ENCODE results near the gene TBX21.

Gene TBX21

DNA sequence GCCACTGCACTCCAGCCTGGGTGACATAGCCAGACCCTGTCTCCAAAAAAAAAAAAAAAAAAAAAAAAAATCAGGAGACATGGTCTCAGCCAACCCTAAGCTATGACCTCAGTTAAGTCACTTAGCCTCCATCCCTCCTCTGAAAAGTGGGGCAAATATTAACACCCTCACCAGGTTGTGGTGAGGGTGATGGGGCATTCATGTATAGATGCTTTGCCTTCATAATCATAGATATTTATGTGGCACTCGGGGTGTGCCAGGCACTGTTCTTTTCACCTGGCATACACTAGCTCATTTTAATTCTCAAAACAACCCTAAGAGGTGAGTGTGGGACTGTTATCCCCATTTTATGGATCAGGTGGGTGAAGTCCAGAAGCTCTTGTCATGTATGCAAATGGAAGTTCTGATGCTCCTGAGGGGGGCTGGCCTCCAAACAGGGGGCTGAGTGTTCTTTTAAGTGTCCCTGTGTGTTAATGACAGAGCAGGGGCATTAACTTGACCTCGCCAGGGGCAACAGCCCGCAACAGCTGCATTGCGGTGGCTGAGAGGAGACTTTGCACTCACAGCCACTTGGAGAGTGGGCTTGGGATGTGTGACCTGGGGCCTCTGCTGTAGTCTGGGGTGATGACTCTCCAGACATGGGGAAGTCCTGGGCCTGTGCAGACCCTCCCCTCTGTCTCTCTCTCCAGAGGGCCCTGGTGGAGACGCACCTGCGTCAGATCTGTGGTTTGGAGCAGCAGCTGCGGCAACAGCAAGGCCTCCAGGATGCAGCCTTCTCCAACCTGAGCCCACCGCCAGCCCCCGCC, 34.9 kb upstream of the TBX21 start:
- no peak for DNase-seq (ENCODE audit: low read depth in 2 of 2)

DNA sequence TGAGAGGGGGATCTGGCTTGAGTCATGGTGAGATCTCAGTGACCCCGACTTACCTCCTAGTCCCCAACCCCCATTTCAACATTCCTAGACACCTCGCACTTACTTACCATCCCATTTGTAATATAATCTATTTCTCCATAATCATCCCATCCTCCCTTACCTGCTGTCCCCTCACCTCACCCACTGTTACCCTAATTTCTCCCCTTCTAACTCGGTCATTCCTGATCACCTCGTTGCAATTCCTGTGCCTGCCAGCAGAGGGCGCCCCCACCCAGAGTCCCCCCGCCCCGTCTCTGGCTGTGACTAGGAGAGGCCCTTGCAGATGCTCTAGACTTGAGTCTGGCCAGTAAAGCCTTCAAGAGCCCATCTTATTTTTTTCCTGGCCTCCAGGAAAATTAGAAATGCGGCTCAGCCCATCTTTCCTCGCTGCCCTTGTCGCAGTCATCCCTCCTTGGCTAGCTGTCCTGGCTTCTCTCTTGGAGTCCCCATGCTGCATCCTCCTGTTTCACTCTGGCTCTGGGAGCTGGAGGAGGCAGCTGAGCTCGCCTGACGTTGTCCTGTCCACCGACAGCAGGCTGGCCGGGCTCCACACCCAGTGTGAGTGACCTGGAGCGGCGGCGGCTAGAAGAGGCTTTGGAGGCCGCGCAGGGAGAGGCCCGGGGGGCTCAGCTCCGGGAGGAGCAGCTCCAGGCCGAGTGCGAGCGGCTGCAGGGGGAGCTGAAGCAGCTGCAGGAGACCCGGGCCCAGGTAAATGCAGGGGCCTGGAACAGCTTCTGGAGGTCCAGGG, 34.1 kb upstream of the TBX21 start:
- DNase-seq (ENCODE audit: low read depth in 2 of 2) = peak; percentile 74 to 91

DNA sequence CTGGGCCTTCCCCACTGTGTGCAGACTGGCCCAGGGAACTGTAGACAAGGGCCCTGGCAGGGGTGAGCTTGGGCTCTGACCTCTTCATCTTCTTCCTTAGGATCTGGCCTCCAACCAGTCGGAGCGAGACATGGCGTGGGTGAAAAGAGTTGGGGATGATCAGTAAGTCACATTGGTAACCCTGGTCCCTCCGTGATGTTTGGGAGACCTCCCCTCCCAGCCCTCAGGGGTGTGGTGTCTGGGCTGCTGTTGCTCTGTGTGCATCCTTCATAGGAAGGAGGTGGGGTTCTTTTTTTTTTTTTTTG, 33.5 kb upstream of the TBX21 start:
- no peak for DNase-seq (ENCODE audit: low read depth in 2 of 2)

DNA sequence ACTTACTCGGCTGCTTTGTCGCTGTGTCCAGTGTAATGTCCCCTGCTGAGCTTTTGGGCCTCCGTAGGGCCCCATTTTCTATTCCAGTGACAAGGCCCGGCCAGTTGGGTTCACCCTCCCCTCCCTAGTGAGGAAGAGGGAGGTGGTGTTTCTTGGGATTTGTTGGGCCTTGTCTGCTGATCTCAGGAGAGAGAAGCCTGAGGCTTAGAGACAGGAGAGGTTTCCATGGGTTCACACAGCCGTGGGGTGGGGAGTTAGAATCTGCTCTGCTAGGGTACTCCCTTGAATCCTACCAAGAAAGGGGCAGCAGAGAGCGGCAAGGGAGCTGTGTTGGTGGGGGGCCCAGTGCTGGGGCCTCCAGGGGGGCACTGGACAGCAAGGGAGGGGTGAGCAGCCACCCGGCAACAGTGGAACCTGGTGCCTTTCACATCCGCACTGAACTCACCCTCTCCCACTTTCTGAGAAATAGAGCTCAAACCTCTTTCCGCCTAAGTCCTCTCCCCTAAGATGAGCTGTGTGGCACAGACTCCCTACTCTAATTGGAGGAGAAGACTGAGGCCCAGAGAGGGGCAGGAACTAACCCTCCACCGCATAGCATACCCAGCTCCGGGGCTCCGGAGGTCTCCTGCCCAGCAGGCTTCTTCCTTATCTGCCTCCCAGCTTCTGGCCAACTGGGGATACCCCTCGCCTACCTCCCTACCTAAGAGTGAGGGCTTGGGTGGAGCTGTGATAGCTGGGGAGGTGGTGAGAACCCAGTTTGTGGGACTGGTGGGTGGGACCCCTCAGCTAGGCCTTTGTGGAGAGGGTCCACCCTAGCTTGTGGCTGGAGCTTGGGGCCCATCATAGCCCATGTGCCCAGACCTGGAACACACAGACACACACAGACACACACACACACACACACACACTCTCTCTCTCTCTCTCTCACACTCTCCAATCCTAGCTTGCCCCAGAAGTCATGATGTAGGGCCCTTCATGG, 32.3 kb upstream of the TBX21 start:
- DNase-seq (ENCODE audit: low read depth in 2 of 2) = no peak

DNA sequence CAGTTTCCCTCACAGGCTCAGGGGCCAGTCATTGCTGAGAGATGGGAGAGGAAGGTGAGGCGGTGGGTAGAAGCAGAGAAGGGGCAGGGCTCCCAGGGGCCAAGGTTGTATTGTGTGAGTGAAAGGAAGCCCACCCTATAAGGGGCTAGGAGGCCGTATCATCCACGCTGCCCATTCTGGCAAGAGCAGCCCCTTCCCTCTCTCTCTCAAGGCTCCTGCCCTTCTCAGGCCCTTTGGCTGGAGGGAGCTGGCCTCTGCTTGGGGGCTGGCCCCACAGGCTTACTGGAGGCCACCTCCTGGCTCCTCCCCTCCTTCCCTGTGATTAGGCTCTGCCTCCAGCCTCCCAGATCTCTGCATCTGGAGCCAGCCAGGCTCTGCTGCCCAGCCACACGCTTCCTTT, 31.4 kb upstream of the TBX21 start:
- no peak for DNase-seq (ENCODE audit: low read depth in 2 of 2)

DNA sequence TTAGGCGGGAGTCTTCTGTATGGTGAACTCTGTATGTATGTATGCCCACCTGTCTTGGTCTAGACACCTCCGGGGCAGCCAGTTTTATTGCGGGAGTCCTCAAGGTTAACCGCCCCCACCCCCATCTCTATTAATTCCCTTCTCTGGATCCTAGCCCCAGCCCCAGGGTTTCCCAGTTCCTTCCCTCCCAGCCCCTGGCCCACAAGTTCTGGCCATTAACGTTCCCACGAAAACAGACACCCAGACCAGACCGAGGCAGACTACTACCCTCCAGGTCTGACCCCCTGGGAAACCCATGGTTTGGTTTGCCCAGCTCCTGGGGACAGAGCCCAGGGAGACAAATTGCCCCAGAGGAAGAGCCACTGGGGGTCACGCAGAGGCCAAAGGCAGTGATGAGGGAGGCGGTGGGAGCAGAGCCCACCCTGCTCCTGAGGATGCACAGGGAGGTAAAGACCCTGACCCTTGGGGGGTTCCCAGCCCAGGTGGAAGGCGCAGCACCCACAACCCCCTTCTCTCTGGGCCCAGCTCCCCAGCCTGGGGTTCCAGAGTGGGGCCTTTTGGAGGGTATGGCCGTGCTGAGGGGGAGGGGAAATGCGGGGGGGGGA, 30.5 kb upstream of the TBX21 start:
- no peak for DNase-seq (ENCODE audit: low read depth in 2 of 2)

DNA sequence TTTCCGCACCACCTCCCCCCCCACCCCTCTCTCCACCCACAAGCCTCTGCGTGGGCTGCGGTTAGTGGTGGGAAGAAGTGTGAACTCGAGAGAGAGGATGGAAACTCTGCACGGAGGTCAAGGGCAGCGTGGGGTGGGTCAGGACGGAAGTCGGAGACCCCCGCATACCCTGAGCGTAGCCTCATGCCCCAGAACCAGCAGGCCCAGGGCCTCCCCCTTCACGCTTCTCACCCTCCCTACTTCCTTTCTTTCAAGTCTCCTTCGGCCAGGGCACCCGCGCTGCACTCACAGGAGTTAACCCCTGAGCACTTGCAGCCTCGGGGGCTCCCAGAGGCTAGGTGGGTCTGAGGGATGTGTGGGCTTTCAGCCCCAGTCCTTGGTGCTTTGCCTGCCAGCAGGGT, 29.8 kb upstream of the TBX21 start:
- DNase-seq (ENCODE audit: low read depth in 2 of 2) = no peak

DNA sequence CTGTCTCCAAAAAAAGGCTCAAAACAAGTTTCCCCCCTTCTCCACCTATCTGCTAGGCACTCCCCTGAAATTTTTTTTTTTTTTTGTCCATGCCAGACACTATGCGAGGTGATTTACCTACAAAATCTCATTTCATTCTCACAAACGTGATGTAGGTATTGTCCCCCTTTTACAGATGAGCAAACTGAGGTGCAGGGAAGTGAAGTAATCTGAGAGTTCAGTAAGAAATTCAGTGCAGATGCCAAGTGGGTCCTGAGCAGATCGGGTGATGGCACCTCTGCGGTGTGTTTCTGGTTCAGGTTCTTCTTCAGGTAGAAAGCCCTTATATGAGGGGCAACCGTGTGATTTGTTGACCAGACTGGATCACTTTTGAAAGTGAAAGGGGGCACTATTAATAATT, 29.4 kb upstream of the TBX21 start:
- no peak for DNase-seq (ENCODE audit: low read depth in 2 of 2)

DNA sequence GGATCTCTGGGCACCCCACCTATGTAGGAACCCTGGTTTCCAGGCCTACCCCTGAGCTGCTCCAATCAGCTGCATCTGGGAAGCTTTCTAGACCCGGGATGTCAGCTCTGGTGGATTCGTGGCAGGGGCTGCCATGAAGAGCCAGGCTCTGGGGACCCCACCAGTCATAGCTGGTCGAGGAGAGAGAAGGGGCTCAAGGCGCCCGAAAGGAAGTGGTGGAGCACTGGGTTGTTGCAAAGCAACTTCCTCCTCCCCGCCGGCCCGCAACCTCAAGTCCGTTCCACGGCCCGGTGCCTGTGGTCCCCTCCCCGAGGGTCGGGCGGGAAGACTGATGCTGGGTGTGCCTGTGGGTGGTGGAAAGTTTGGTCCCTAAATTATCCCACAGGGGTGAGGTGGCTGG, 28.9 kb upstream of the TBX21 start:
- no peak for DNase-seq (ENCODE audit: low read depth in 2 of 2)

DNA sequence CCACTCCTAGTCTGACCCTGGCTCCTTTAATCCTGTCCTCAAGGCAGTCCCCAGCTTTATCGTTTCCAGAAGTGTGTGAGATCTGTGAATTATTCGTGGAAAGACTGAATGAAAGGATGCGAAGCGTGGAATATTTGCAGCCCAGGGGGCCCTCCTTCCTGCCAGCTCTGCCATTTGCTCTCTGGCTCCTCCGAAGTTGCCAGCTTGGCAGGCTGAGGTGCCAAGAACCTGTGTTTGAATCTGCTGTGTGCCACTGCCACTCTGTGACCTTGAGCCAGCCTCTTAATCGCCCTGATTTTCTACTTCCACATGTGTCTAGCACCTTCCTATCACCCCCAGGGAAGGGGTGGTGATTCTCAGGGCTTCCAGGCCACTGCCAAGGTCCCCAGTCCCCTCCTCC, 28.3 kb upstream of the TBX21 start:
- DNase-seq (ENCODE audit: low read depth in 2 of 2) = no peak

DNA sequence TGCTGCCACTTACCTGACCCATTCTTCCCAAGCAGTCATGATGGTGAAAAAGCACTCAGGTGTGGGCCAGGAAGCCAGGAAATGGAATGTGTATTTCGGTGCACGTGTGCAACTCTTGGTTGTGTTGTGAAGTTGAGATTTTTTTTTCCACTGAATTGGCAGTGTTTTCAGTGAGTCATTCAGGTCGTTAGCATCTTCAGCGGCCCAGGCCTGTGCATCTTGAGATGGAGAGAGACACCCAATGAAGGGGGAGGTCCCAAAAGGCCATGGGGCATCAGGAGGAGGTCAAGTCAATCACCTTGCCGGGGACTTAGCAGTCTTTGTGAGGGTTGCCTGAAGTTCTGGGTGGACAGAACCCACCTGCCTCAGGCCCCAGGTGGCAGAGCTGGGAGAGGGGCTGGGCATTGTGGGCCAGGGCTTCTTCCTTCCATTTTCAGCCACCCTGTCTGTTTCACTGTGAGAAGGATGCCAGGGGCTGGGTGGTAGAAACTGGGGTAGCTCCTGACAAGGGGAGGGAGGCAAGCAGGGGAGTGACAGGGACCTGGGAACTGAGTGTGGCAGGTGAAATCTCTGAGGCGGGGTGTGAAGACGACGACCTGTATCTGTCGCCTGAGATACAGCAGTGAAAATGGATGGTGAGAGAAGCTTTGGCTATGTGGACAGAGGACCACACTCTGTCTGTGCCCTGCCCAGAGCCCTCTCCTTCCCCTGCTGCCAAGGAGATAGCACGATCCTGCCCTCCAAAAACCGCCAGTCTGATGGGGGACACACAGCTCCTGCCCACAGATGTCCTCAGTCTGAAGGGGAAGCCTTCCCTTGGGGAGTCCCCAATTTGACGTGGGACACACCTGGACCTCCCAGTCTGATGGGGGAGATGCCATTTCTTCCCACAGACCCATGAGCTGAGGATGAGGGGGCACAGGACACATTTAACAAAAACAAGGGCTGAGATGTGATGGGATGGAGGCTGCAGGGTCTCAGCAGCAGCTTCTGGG, 27.2 kb upstream of the TBX21 start:
- peak in 1 of 2 donors; percentile 48 for DNase-seq (ENCODE audit: low read depth in 2 of 2)

DNA sequence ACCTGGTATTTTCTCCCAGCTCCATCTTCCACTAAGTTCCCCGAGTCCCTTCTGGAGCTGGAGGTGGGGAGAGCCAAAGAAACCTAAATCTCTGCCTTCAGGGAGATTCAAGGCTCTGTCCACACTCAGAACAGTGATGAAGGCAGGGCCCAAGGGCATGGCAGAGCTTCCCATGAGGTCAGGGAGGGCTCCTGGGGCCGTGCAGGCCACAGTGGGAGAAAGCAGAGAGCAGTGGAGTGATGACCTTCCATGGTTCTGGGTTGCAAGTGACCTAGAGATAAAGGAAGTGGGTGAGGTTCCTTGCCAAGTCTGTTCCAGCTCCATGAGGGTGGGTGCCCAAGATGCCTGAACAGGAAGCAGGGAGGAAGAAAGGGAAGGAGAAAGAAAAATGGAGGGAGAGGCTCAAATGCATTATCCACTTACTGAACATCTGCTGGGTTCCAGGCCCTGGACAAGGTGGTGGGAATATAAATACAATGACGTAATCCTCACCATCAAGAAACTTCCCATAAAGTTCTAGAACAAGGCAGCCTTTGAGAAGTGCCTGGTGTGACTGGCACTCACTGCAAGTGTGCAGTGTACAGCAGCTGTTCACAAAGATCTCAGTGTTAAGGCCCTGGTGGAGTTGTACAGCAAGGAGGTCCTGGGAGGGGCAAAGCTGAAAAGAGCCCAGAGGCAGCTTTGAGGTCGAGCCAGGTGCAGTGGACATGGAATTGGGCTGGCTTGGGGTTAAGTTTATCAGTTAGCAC, 25.8 kb upstream of the TBX21 start:
- no peak for DNase-seq (ENCODE audit: low read depth in 2 of 2)

DNA sequence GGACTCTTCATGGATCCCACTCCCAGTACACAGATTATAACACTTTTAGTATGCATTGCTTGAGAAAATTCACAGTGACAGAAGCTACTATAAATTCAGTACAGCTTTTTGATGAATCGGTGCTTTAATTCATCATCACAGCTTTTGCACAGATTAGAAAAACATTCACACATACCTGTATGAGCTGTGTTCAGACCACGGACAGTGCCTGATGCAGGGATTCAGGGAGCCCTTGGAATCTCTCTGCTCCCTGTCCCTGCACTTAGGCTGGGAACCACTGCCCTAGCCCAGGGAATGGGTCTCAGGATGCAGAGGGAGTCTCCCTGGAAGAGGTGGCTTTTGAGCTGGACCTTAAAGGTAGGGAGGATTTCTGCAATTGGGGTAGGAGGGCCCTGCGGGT, 25.2 kb upstream of the TBX21 start:
- no peak for DNase-seq (ENCODE audit: low read depth in 2 of 2)

DNA sequence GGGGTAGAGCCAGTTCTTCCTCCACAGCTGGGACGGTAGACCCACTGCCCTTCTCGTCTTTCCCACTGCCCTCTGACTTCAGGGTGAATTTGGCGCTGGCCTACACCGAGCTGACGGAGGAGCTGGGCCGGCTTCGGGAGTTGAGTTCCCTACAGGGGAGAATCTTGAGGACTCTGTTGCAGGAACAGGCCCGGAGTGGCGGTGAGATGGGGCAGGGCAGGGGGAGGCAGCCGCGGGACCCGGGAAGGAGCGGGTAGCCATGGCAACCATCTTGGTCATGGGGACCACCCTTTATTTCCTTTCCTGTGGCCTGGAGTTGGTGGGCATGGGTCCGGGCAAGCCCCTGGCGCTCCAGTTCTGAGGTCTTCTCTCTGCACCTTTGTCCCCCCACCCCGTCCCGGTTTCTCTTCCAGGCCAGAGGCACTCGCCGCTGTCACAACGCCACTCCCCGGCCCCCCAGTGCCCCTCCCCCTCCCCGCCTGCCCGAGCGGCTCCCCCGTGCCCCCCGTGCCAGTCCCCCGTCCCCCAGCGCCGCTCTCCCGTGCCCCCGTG, 24.6 kb upstream of the TBX21 start:
- DNase-seq (ENCODE audit: low read depth in 2 of 2) = no peak

DNA sequence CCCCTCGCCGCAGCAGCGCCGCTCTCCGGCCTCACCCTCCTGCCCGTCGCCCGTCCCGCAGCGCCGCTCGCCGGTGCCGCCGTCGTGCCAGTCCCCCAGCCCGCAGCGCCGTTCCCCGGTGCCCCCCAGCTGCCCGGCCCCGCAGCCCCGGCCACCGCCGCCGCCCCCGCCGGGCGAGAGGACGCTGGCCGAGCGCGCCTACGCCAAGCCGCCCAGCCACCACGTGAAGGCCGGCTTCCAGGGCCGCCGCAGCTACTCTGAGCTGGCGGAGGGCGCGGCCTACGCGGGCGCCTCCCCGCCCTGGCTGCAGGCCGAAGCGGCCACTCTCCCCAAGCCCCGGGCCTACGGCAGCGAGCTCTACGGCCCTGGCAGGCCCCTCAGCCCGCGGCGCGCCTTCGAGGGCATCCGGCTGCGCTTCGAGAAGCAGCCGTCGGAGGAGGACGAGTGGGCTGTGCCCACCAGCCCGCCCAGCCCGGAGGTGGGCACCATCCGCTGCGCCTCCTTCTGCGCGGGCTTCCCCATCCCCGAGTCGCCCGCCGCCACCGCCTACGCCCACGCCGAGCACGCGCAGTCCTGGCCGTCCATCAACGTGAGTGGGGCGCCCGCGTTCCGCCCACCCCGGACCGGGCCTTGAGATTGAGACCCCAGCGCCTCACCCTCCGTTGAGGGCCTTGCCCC, 24.0 kb upstream of the TBX21 start:
- no peak for DNase-seq (ENCODE audit: low read depth in 2 of 2)

DNA sequence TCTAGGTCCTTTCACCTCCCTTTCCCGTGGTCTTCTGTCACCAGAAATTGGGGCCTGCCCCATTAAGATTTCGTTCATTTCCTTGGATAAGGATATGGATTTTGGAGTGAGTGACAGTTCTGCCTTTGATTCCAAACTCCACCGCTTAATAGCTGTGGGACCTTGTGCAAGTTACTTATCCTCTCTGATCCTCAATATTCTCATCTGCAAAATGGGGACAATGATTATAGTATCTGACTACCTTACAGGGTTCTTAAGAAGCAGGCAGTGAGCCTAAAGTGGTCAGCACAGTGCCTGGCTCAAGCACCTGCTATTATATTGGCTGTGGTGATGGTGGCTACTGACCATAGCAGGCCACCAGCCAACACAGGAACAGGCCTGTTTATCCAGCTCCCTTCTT, 23.4 kb upstream of the TBX21 start:
- no peak for DNase-seq (ENCODE audit: low read depth in 2 of 2)

DNA sequence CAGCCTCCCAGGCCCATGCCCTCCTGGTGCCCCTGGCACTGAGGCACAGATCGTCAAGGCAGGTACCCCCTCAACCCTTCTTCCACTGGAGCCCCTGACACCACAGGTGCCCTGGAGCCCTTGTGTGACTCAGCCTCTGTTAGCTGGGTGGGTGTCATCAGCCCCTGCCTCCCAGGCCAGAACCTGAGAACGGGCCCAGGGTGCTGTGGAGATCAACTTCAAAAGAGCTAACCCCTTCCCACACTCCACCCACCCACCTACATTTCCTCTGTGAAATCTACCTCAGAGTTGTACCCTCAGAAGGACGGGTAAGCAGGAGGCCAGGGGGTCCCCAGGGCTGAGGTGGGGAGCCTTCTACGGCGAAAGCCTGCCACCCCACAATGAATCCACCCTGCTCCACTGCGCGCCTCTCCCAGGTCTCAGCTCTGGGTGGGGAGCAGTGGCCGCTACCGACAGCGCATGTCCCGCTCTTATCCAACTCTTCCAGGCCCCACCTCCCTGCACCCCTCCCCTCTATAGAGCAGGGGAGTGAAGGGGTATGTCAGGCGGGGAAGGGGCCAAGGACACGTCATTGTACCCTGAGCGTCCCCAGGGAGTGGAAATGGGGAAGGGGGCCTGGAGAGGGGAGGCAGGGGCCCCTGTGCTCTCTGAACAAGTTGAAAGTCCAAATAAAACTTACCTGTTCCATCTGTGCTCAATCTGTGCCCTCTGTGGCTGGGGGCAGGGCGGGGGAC, 21.5 kb upstream of the TBX21 start:
- DNase-seq (ENCODE audit: low read depth in 2 of 2) = no peak

DNA sequence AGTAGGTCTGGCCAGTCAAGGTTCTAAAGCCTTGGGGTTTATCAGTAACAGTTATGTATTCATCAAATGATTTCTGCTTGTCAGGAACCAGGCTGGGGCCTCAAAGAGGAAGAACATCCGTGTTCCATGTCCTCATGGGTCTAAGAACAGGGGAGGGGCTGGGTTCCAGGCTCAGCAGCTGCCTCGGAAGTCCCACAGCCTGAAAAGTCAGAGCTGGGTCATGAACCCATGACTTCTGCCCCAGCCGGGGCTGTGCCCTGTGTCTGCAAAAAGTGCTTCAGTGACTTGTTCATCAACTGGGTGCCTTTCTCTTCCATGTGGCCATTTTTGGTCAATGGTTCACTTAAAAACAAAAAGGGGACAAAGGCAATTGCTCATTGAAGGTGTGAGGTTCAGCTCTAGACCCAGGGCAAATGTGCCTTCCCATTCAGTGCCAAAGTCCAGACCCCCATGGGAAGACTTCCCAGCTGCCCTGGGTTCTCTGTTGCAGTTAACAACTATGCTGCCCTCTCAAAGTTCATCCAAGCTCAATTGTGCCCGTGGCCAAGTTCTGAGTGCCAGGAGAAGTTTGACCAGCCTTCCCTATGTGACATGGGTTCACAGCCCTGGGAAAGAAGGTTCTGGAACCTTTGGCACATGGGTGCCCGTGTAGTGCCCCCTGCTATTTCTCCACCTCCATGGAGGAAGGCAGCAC, 20.6 kb upstream of the TBX21 start:
- no peak for DNase-seq (ENCODE audit: low read depth in 2 of 2)

All from stimulated activated CD4-positive, alpha-beta T cell treated with anti-CD3 and anti-CD28 coated beads, Interleukin-4, amount 100 ng/mL, for 48 hours (primary cell).